ENCODE data around the gene HAGH.

HAGH gene

GRCh38 chr16:1817716-1818115, 8.9 kb downstream of the HAGH start:
- Histone ChIP-seq H4K8ac (ENCODE audit: low read depth, low read length) (no peak overlapping the region), H2BK12ac (ENCODE audit: low read length) (no peak overlapping the region), H3K27me3 (ENCODE audit: insufficient read depth, low read length) (no peaks in the 10 kb centered on the region), H2AK5ac (ENCODE audit: low read length) (no peak overlapping the region), H3K9ac (ENCODE audit: low read length) (no peak overlapping the region), H3K4ac (ENCODE audit: low read depth, low read length) (no peak overlapping the region), H3K18ac (ENCODE audit: low read length) (no peak overlapping the region), H3K14ac (ENCODE audit: low read length) (no peak overlapping the region), H2BK120ac (ENCODE audit: insufficient read depth, low read length, poor library complexity) (no peak overlapping the region), H3K4me2 (ENCODE audit: low read length) (no peak overlapping the region), H3K9me3 (ENCODE audit: insufficient read depth, low read depth, low read length) (no peaks in the 10 kb centered on the region), H3K79me2 (ENCODE audit: control insufficient read depth, insufficient read depth, low read length, poor library complexity) (no peaks in the 10 kb centered on the region), H4K12ac (ENCODE audit: low read depth, low read length) (no peak overlapping the region), H3K36me3 (ENCODE audit: control insufficient read depth in 1 of 2, insufficient read depth in 2 of 2, low read length in 2 of 2) (peaks cover 49 to 59% of the 10 kb centered on the region in 2 experiments), H3K4me1 (ENCODE audit: control insufficient read depth in 1 of 2, insufficient read depth in 2 of 2, low read length in 2 of 2) (no peaks in the 10 kb centered on the region), H3K4me3 (ENCODE audit: low read depth, low read length) (no peak overlapping the region), H3K27ac (ENCODE audit: low read depth, low read length) (no peak overlapping the region), H2BK5ac (ENCODE audit: low read depth, low read length, poor library complexity) (no peak overlapping the region), H3K23ac (ENCODE audit: low read length) (no peak overlapping the region), H4K91ac (ENCODE audit: low read depth, low read length) (no peak overlapping the region), H2AFZ (ENCODE audit: insufficient read depth, low read length, poor library complexity) (no peak overlapping the region), H3K79me1 (ENCODE audit: low read length) (no peaks in the 10 kb centered on the region)
- WGBS (ENCODE audit: extremely low coverage, insufficient coverage, insufficient read length), result no CpG with 5 or more reads among the region's 17 CpGs
- DNase-seq, result no peak

- Histone ChIP-seq H3K79me2 (ENCODE audit: control insufficient read depth, insufficient read depth, low read length, poor library complexity) (no peaks in the 10 kb centered on the region), H3K9me3 (ENCODE audit: insufficient read depth, low read depth, low read length) (no peaks in the 10 kb centered on the region), H2AK5ac (ENCODE audit: low read length) (no peak overlapping the region), H4K8ac (ENCODE audit: low read depth, low read length) (no peak overlapping the region), H3K9ac (ENCODE audit: low read length) (no peak overlapping the region), H3K4me1 (ENCODE audit: control insufficient read depth in 1 of 2, insufficient read depth in 2 of 2, low read length in 2 of 2) (no peaks in the 10 kb centered on the region), H2BK12ac (ENCODE audit: low read length) (no peak overlapping the region), H3K79me1 (ENCODE audit: low read length) (no peaks in the 10 kb centered on the region), H3K27ac (ENCODE audit: low read depth, low read length) (no peak overlapping the region), H3K23ac (ENCODE audit: low read length) (no peak overlapping the region), H3K4ac (ENCODE audit: low read depth, low read length) (no peak overlapping the region), H3K36me3 (ENCODE audit: control insufficient read depth in 1 of 2, insufficient read depth in 2 of 2, low read length in 2 of 2) (peaks cover 44 to 54% of the 10 kb centered on the region in 2 experiments), H4K91ac (ENCODE audit: low read depth, low read length) (no peak overlapping the region), H3K27me3 (ENCODE audit: insufficient read depth, low read length) (no peaks in the 10 kb centered on the region), H3K4me2 (ENCODE audit: low read length) (no peak overlapping the region), H2AFZ (ENCODE audit: insufficient read depth, low read length, poor library complexity) (no peak overlapping the region), H4K12ac (ENCODE audit: low read depth, low read length) (no peak overlapping the region), H3K14ac (ENCODE audit: low read length) (no peak overlapping the region), H3K4me3 (ENCODE audit: low read depth, low read length) (no peak overlapping the region), H3K18ac (ENCODE audit: low read length) (no peak overlapping the region), H2BK120ac (ENCODE audit: insufficient read depth, low read length, poor library complexity) (no peak overlapping the region), H2BK5ac (ENCODE audit: low read depth, low read length, poor library complexity) (no peak overlapping the region)
- no peak for DNase-seq
- no CpG with 5 or more reads among the region's 9 CpGs for WGBS (ENCODE audit: extremely low coverage, insufficient coverage, insufficient read length)
Measured at GRCh38 chr16:1817276-1817589, 9.4 kb downstream of the HAGH start.

- H3K23ac ChIP-seq (ENCODE audit: low read length), result no peak overlapping the region
- H3K4me3 ChIP-seq (ENCODE audit: low read depth, low read length), result no peak overlapping the region
- no peak overlapping the region for H2BK5ac ChIP-seq (ENCODE audit: low read depth, low read length, poor library complexity)
- no peak overlapping the region for H2AFZ ChIP-seq (ENCODE audit: insufficient read depth, low read length, poor library complexity)
- no peak overlapping the region for H3K27ac ChIP-seq (ENCODE audit: low read depth, low read length)
- H3K79me1 ChIP-seq (ENCODE audit: low read length), result no peaks in the 10 kb centered on the region
- H3K4me2 ChIP-seq (ENCODE audit: low read length), result no peak overlapping the region
- H3K4me1 ChIP-seq (ENCODE audit: control insufficient read depth in 1 of 2, insufficient read depth in 2 of 2, low read length in 2 of 2), result no peaks in the 10 kb centered on the region
- no peak overlapping the region for H3K14ac ChIP-seq (ENCODE audit: low read length)
- no peak overlapping the region for H2AK5ac ChIP-seq (ENCODE audit: low read length)
- peaks cover 41 to 50% of the 10 kb centered on the region in 2 experiments for H3K36me3 ChIP-seq (ENCODE audit: control insufficient read depth in 1 of 2, insufficient read depth in 2 of 2, low read length in 2 of 2)
- H3K9ac ChIP-seq (ENCODE audit: low read length), result no peak overlapping the region
- DNase-seq, result no peak
- H3K79me2 ChIP-seq (ENCODE audit: control insufficient read depth, insufficient read depth, low read length, poor library complexity), result no peaks in the 10 kb centered on the region
- H3K4ac ChIP-seq (ENCODE audit: low read depth, low read length), result no peak overlapping the region
- WGBS (ENCODE audit: extremely low coverage, insufficient coverage, insufficient read length), result no CpG with 5 or more reads among the region's 40 CpGs
- H2BK120ac ChIP-seq (ENCODE audit: insufficient read depth, low read length, poor library complexity), result no peak overlapping the region
- H4K91ac ChIP-seq (ENCODE audit: low read depth, low read length), result no peak overlapping the region
- H2BK12ac ChIP-seq (ENCODE audit: low read length), result no peak overlapping the region
- no peaks in the 10 kb centered on the region for H3K9me3 ChIP-seq (ENCODE audit: insufficient read depth, low read depth, low read length)
- no peaks in the 10 kb centered on the region for H3K27me3 ChIP-seq (ENCODE audit: insufficient read depth, low read length)
- H4K8ac ChIP-seq (ENCODE audit: low read depth, low read length), result no peak overlapping the region
- no peak overlapping the region for H4K12ac ChIP-seq (ENCODE audit: low read depth, low read length)
- no peak overlapping the region for H3K18ac ChIP-seq (ENCODE audit: low read length)
Measured at GRCh38 chr16:1816396-1817275, 10.0 kb downstream of the HAGH start.

- no peaks in the 10 kb centered on the region for H3K79me2 ChIP-seq (ENCODE audit: control insufficient read depth, insufficient read depth, low read length, poor library complexity)
- WGBS (ENCODE audit: extremely low coverage, insufficient coverage, insufficient read length), result no CpG with 5 or more reads among the region's 11 CpGs
- H3K4me3 ChIP-seq (ENCODE audit: low read depth, low read length), result no peak overlapping the region
- peak in 1 of 2 donors; percentile 15 for DNase-seq
- no peaks in the 10 kb centered on the region for H3K27me3 ChIP-seq (ENCODE audit: insufficient read depth, low read length)
- no peak overlapping the region for H2AFZ ChIP-seq (ENCODE audit: insufficient read depth, low read length, poor library complexity)
- no peak overlapping the region for H4K12ac ChIP-seq (ENCODE audit: low read depth, low read length)
- H2BK120ac ChIP-seq (ENCODE audit: insufficient read depth, low read length, poor library complexity), result no peak overlapping the region
- H3K79me1 ChIP-seq (ENCODE audit: low read length), result no peaks in the 10 kb centered on the region
- no peak overlapping the region for H2BK5ac ChIP-seq (ENCODE audit: low read depth, low read length, poor library complexity)
- no peak overlapping the region for H3K27ac ChIP-seq (ENCODE audit: low read depth, low read length)
- H3K4ac ChIP-seq (ENCODE audit: low read depth, low read length), result no peak overlapping the region
- no peak overlapping the region for H2BK12ac ChIP-seq (ENCODE audit: low read length)
- H3K18ac ChIP-seq (ENCODE audit: low read length), result no peak overlapping the region
- H3K9ac ChIP-seq (ENCODE audit: low read length), result no peak overlapping the region
- no peaks in the 10 kb centered on the region for H3K4me1 ChIP-seq (ENCODE audit: control insufficient read depth in 1 of 2, insufficient read depth in 2 of 2, low read length in 2 of 2)
- H4K91ac ChIP-seq (ENCODE audit: low read depth, low read length), result no peak overlapping the region
- H3K14ac ChIP-seq (ENCODE audit: low read length), result no peak overlapping the region
- no peak overlapping the region for H3K23ac ChIP-seq (ENCODE audit: low read length)
- no peak overlapping the region for H4K8ac ChIP-seq (ENCODE audit: low read depth, low read length)
- H3K36me3 ChIP-seq (ENCODE audit: control insufficient read depth in 1 of 2, insufficient read depth in 2 of 2, low read length in 2 of 2), result peaks cover 34 to 45% of the 10 kb centered on the region in 2 experiments
- H3K4me2 ChIP-seq (ENCODE audit: low read length), result no peak overlapping the region
- no peak overlapping the region for H2AK5ac ChIP-seq (ENCODE audit: low read length)
- H3K9me3 ChIP-seq (ENCODE audit: insufficient read depth, low read depth, low read length), result no peaks in the 10 kb centered on the region
Measured at GRCh38 chr16:1815461-1815860, 11.2 kb downstream of the HAGH start.
